Testis (tissue), 3 donors: ENCODE measurements around the gene PPFIA4. TPM values are rescaled to one million over a fixed set of nuclear protein-coding genes. Genes with fewer than 3 reads are reported as not detected.

Experiments
- DNase-seq: peaks from one replicate; pipeline ENCODE4 v3.0.0-alpha.2; 2019
- H3K27ac ChIP-seq, 2 donors: fragments of 200-600 bp; sonication (generic); one replicate each; pipeline ENCODE4 v1.5.1; 2019
- H3K27me3 ChIP-seq: fragments of 200-600 bp; sonication (generic); one replicate; pipeline ENCODE4 v1.5.1; 2019
- H3K36me3 ChIP-seq: fragments of 200-600 bp; sonication (generic); one replicate; pipeline ENCODE4 v1.5.1; 2017; ENCODE audit warnings: low read depth; ENCODE audit errors: missing control alignments
- H3K4me1 ChIP-seq: fragments of 200-600 bp; sonication (generic); one replicate; pipeline ENCODE4 v1.5.1; 2019
- H3K4me3 ChIP-seq, 2 donors: fragments of 200-600 bp; sonication (generic); one replicate each; pipeline ENCODE4 v1.5.1; 2017 to 2019
- H3K9me3 ChIP-seq: fragments of 200-600 bp; sonication (generic); one replicate; pipeline ENCODE4 v1.5.1; 2017
- POLR2A ChIP-seq: fragments of 450-650 bp; IDR thresholded peaks from one replicate; pipeline ENCODE4 v1.6.1; 2017; ENCODE audit warnings: antibody characterized with exemption, mild to moderate bottlenecking, moderate library complexity
- WGBS, 2 donors: methylation state at CpG; one replicate each; pipeline ENCODE4 v1.1.5; 2018; 5-methylcytosine and 5-hydroxymethylcytosine counted together
- intact Hi-C: fragments of 100-400 bp; cut with DNase I; formaldehyde crosslinking; loops from one replicate; pipeline ENCODE4 v1.15.1; 2023; ENCODE audit warnings: low total_unique reads
- polyA plus RNA-seq: library from polyadenylated mRNA; stranded (reverse); fragments of 350-450 nt; fragmentation: Illumina TruSeq; extraction: RNeasy Lipid Tissue Mini Kit (QIAGEN cat#74804); gene quantifications from one replicate; pipeline ENCODE4 v1.2.3, GENCODE V29; 2014; ENCODE audit warnings: low read depth, low replicate concordance; ENCODE audit not compliant: insufficient read depth
- total RNA-seq, 2 donors: library from RNA; depleted of rRNA; stranded (reverse); fragments of >200 nt; gene quantifications; one replicate each; pipeline ENCODE4 v1.2.3, GENCODE V29; 2016
- TF ChIP-seq, protein P1 (sequence below), 3 experiments: fragments of 450-650 bp in 2 of 3; fragments of 200-600 bp in 1 of 3; sonication (generic) in 1 of 3; IDR thresholded peaks; one replicate each; pipeline ENCODE4 v1.5.1; 2016 to 2019; ENCODE audit warnings: antibody characterized with exemption in 3 of 3, mild to moderate bottlenecking in 2 of 3, moderate library complexity in 1 of 3

PPFIA4 gene
- total and polyA plus RNA-seq, 3 donors from 2014 or later: 6.6 to 33.1 (median 27.2) TPM

DNA sequence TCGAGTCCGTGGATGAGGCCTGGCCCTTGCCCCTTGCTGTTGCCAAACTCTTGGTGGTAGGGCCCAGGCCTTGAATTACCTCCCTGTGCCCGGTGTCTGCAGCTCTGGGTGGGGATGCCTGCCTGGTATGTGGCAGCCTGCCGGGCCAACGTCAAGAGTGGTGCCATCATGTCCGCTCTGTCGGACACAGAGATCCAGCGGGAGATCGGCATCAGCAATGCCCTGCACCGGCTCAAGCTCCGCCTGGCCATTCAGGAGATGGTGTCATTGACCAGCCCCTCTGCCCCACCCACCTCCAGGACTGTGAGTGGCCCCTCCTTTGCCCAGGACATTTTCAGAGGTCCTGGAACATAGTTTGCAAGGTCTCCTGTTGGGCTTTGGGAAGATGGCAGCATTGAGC is 33.8 kb downstream of the PPFIA4 start:
- Histone ChIP-seq H3K4me3 (no peak overlapping the region), H3K36me3 (no peaks in the 10 kb centered on the region), H3K9me3 (no peaks in the 10 kb centered on the region), H3K27me3 (no peaks in the 10 kb centered on the region), H3K27ac (no peak overlapping the region), H3K4me1 (no peaks in the 10 kb centered on the region)
- intact Hi-C loops: no loop called here
- no peak for TF ChIP-seq POLR2A
- TF ChIP-seq, protein P1, sequence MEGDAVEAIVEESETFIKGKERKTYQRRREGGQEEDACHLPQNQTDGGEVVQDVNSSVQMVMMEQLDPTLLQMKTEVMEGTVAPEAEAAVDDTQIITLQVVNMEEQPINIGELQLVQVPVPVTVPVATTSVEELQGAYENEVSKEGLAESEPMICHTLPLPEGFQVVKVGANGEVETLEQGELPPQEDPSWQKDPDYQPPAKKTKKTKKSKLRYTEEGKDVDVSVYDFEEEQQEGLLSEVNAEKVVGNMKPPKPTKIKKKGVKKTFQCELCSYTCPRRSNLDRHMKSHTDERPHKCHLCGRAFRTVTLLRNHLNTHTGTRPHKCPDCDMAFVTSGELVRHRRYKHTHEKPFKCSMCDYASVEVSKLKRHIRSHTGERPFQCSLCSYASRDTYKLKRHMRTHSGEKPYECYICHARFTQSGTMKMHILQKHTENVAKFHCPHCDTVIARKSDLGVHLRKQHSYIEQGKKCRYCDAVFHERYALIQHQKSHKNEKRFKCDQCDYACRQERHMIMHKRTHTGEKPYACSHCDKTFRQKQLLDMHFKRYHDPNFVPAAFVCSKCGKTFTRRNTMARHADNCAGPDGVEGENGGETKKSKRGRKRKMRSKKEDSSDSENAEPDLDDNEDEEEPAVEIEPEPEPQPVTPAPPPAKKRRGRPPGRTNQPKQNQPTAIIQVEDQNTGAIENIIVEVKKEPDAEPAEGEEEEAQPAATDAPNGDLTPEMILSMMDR (IDR thresholded peaks at IDR 0.05): no peak
- DNase-seq: no peak
- 89 to 96% methylated on average over 9 to 11 of the region's 11 CpGs for WGBS, 2 donors

DNA sequence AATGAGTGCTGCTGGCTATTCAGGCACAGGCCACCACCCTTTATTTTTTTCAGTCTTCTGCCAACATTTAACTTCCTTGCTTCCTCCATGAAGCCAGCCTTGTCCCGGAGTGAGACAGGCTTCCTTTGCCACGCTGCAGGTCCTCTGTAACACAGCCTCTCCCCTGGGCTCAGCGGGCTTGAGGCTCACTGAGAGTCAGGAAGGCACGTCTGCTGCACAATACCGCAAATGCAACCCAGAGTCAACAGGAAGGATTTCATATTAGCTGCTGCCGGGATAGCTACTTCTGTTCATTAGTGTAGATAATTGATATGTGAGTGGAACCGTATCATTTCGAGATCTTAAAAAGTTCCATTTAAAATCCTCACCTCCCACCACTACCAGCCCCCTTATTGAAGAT is 37.0 kb downstream of the PPFIA4 start:
- no peaks in the 10 kb centered on the region for H3K9me3 ChIP-seq
- no peak overlapping the region for H3K4me3 ChIP-seq
- intact Hi-C loops: no loop called here
- TF ChIP-seq POLR2A: no peak
- TF ChIP-seq, protein P1 (IDR thresholded peaks at IDR 0.05): no peak
- DNase-seq: no peak
- H3K36me3 ChIP-seq: no peaks in the 10 kb centered on the region
- no peaks in the 10 kb centered on the region for H3K4me1 ChIP-seq
- H3K27ac ChIP-seq: no peak overlapping the region
- H3K27me3 ChIP-seq: no peaks in the 10 kb centered on the region
- 81 to 86% methylated on average over 8 of the region's 8 CpGs for whole genome bisulfite sequencing, 2 donors

DNA sequence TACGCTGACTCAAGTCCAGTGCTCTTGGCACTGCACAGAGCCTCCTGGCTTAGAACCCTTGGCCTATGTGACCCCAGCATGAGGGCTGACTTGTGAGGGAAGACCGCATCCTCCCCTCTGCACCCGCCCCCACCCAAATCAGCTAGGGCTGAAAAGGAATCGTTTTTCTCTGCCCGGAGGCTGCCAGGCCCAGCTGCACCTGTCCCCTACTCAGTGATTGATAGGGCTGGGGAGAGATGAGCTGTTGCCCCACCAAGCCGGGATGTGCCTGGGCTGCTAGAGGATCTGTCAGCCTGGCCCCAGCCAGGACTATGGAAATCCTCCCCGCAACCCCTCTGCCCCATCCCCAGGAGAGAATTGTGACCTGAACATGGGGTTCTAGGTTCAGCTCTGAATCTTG is 38.9 kb downstream of the PPFIA4 start:
- intact Hi-C loops: no loop called here
- Histone ChIP-seq H3K4me3 (no peak overlapping the region), H3K27me3 (no peaks in the 10 kb centered on the region), H3K36me3 (no peaks in the 10 kb centered on the region), H3K9me3 (no peaks in the 10 kb centered on the region), H3K4me1 (peaks cover 7% of the 10 kb centered on the region), H3K27ac (no peak overlapping the region)
- TF ChIP-seq POLR2A: no peak
- TF ChIP-seq, protein P1 (IDR thresholded peaks at IDR 0.05): no peak
- DNase-seq: no peak
- 82 to 95% methylated on average over 3 to 7 of the region's 7 CpGs for WGBS, 2 donors

DNA sequence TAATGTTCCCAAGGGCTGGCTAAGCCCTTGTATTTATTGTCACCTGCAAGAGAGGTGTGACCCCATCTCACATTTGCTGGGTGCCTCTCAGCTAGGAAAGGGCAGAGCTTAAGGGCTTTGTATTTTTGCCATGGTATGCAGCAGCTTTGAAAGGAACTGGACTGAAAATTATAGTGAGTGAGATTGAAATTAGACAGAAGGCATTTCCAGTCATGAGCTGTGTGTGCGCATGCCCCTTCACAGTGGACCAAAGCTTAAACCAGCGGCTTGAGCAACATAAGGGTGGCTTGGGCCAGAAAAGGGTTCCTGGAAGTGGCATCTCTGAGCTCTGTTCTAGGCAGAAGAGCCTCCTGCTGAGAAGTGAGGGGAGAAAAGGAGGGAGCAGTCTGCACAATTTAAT is 39.7 kb downstream of the PPFIA4 start:
- intact Hi-C loops: no loop called here
- Histone ChIP-seq H3K27me3 (no peaks in the 10 kb centered on the region), H3K27ac (no peak overlapping the region), H3K4me3 (no peak overlapping the region), H3K9me3 (no peaks in the 10 kb centered on the region), H3K36me3 (no peaks in the 10 kb centered on the region), H3K4me1 (peaks cover 7% of the 10 kb centered on the region)
- 46 to 79% methylated on average over 2 of the region's 2 CpGs for WGBS, 2 donors
- TF ChIP-seq, protein P1 (IDR thresholded peaks at IDR 0.05): no peak
- no peak for TF ChIP-seq POLR2A
- no peak for DNase-seq

DNA sequence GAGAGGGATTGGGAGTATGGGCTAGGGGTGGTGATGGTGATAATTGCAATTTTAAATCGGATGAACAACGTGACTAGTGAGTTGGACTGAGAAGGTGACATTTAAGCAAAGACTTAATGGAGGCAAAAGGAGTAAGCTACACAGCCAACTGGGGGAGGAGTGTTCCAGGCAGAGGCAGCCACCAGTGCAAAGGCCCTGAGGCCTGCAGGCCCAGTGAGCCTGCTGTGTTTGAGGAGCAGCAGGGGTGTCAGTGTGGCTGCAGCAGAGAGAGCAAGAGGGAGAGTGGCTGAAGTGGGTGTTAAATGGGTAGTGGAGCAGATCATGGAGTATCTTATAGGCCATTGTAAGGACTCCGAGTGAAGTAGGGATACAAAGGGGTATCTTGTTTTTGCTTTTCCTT is 40.7 kb downstream of the PPFIA4 start:
- TF ChIP-seq POLR2A: no peak
- TF ChIP-seq, protein P1 (IDR thresholded peaks at IDR 0.05): no peak
- DNase-seq: no peak
- Histone ChIP-seq H3K4me3 (no peak overlapping the region), H3K27me3 (no peaks in the 10 kb centered on the region), H3K36me3 (no peaks in the 10 kb centered on the region), H3K4me1 (peaks cover 7% of the 10 kb centered on the region), H3K9me3 (no peaks in the 10 kb centered on the region), H3K27ac (no peak overlapping the region)
- intact Hi-C loops: no loop called here
- WGBS, 2 donors: 97 to 99% methylated on average over 3 of the region's 3 CpGs
